HG02981 (cell line): ENCODE data around the gene FST.

Experiments
- ATAC-seq: cut with Tn5 transposase; IDR thresholded peaks from one replicate; pipeline ENCODE4 v1.9.1; 2021; ENCODE audit warnings: mild to moderate bottlenecking, moderate library complexity; ENCODE audit not compliant: unreplicated experiment

The FST gene

GRCh38 chr5:53480416-53481158 is at the start of gene FST:
Gene FST (plus strand): TSS chr5:53480629. CDS start chr5:53480792, 163 bp downstream.
- ATAC-seq: no peak

- no peak for ATAC-seq
These were observed 48.8 kb upstream of the FST start for GRCh38 chr5:53431665-53432064.

GRCh38 chr5:53433026-53433425 is 47.4 kb upstream of the FST start:
- no peak for ATAC-seq

GRCh38 chr5:53434541-53434940 is 45.9 kb upstream of the FST start:
- ATAC-seq: no peak

- no peak for ATAC-seq
These were observed 43.8 kb upstream of the FST start for GRCh38 chr5:53436480-53437191.

GRCh38 chr5:53438079-53438478 is 42.4 kb upstream of the FST start:
- no peak for ATAC-seq

- ATAC-seq: no peak
These were observed 41.6 kb upstream of the FST start for GRCh38 chr5:53438486-53439472.

GRCh38 chr5:53442961-53443360 is 37.5 kb upstream of the FST start:
- no peak for ATAC-seq

GRCh38 chr5:53445569-53445968 is 34.9 kb upstream of the FST start:
- ATAC-seq: no peak

GRCh38 chr5:53446908-53447307 is 33.5 kb upstream of the FST start:
- no peak for ATAC-seq

- no peak for ATAC-seq
These were observed 31.6 kb upstream of the FST start for GRCh38 chr5:53448851-53449250.

GRCh38 chr5:53453898-53454718 is 26.3 kb upstream of the FST start:
- ATAC-seq: no peak

- no peak for ATAC-seq
These were observed 25.8 kb upstream of the FST start for GRCh38 chr5:53454719-53455000.

- ATAC-seq: no peak
These were observed 24.1 kb upstream of the FST start for GRCh38 chr5:53456366-53456765.

GRCh38 chr5:53463909-53464621 is 16.4 kb upstream of the FST start:
- no peak for ATAC-seq

- no peak for ATAC-seq
These were observed 15.7 kb upstream of the FST start for GRCh38 chr5:53464722-53465121.

GRCh38 chr5:53469946-53470687 is 10.3 kb upstream of the FST start:
- no peak for ATAC-seq

- no peak for ATAC-seq
These were observed 8.2 kb upstream of the FST start for GRCh38 chr5:53472279-53472678.
